Mucosa of rectum (tissue), 2 donors: ENCODE data around the gene NAALADL2.
A peak's percentile ranks its signal among the peaks of the same experiment; 100 is the strongest.

ENCODE experiments used
- H3K27ac ChIP-seq, 2 donors: one replicate each; pipeline ENCODE4 v1.7.0; 2013; ENCODE audit warnings: inconsistent platforms in 2 of 2, low read depth in 2 of 2, low read length in 2 of 2
- H3K27me3 ChIP-seq, 2 donors: one replicate each; pipeline ENCODE4 v1.7.0; 2013; ENCODE audit warnings: low read length in 2 of 2; ENCODE audit not compliant: control insufficient read depth in 2 of 2, insufficient read depth in 2 of 2
- H3K36me3 ChIP-seq, 2 donors: one replicate each; pipeline ENCODE4 v1.7.0; 2013; ENCODE audit warnings: low read length in 2 of 2; ENCODE audit not compliant: control insufficient read depth in 2 of 2, insufficient read depth in 2 of 2
- H3K4me1 ChIP-seq, 2 donors: one replicate each; pipeline ENCODE4 v1.7.0; 2013; ENCODE audit warnings: low read length in 2 of 2, mild to moderate bottlenecking in 1 of 2; ENCODE audit not compliant: control insufficient read depth in 2 of 2, insufficient read depth in 2 of 2
- H3K4me3 ChIP-seq, 2 donors: one replicate each; pipeline ENCODE4 v1.7.0; 2013; ENCODE audit warnings: low read length in 2 of 2
- H3K9ac ChIP-seq, 2 donors: one replicate each; pipeline ENCODE4 v1.7.0; 2013; ENCODE audit warnings: low read length in 2 of 2, low read depth in 1 of 2, mild to moderate bottlenecking in 1 of 2
- H3K9me3 ChIP-seq, 2 donors: one replicate each; pipeline ENCODE4 v1.7.0; 2013; ENCODE audit warnings: low read length in 2 of 2; ENCODE audit not compliant: control insufficient read depth in 2 of 2
- donor health status: healthy.
- donor health status: Normal muscosa, but diverticular disease.

Gene NAALADL2

GRCh38 chr3:174854987-174855386, 4.1 kb upstream of the NAALADL2 start:
- Histone ChIP-seq H3K9ac (no peak overlapping the region), H3K9me3 (no peaks in the 10 kb centered on the region), H3K27ac (no peak overlapping the region), H3K27me3 (no peaks in the 10 kb centered on the region), H3K36me3 (no peaks in the 10 kb centered on the region), H3K4me3 (no peak overlapping the region), H3K4me1 (peaks cover 0 to 7% of the 10 kb centered on the region in 2 donors)

- H3K4me1 ChIP-seq: peaks cover 0 to 14% of the 10 kb centered on the region in 2 donors
- no peaks in the 10 kb centered on the region for H3K9me3 ChIP-seq
- no peaks in the 10 kb centered on the region for H3K36me3 ChIP-seq
- no peak overlapping the region for H3K4me3 ChIP-seq
- H3K27me3 ChIP-seq: no peaks in the 10 kb centered on the region
- H3K27ac ChIP-seq: no peak overlapping the region
- H3K9ac ChIP-seq: no peak overlapping the region
Observed at GRCh38 chr3:174857301-174857700, 1.8 kb upstream of the NAALADL2 start.

- Histone ChIP-seq H3K4me1 (peaks cover 0 to 20% of the 10 kb centered on the region in 2 donors), H3K27me3 (no peaks in the 10 kb centered on the region), H3K9ac (peak overlapping the region in 1 of 2 donors; percentile 17), H3K9me3 (no peaks in the 10 kb centered on the region), H3K27ac (no peak overlapping the region), H3K36me3 (no peaks in the 10 kb centered on the region), H3K4me3 (no peak overlapping the region)
Observed at GRCh38 chr3:174858353-174858752, 781 bp upstream of the NAALADL2 start.

- Histone ChIP-seq H3K9ac (peak overlapping the region; percentile 18 to 52), H3K9me3 (no peaks in the 10 kb centered on the region), H3K36me3 (no peaks in the 10 kb centered on the region), H3K4me1 (peaks cover 0 to 20% of the 10 kb centered on the region in 2 donors), H3K27me3 (no peaks in the 10 kb centered on the region), H3K27ac (peak overlapping the region; percentile 63 to 69), H3K4me3 (peak overlapping the region; percentile 45 to 68)
Observed at GRCh38 chr3:174859756-174860155, 622 bp downstream of the NAALADL2 start.

- H3K27me3 ChIP-seq: no peaks in the 10 kb centered on the region
- no peaks in the 10 kb centered on the region for H3K36me3 ChIP-seq
- no peak overlapping the region for H3K9ac ChIP-seq
- no peak overlapping the region for H3K27ac ChIP-seq
- H3K4me3 ChIP-seq: no peak overlapping the region
- H3K9me3 ChIP-seq: no peaks in the 10 kb centered on the region
- H3K4me1 ChIP-seq: peaks cover 0 to 21% of the 10 kb centered on the region in 2 donors
Observed at GRCh38 chr3:174862101-174862500, 3.0 kb downstream of the NAALADL2 start.

- H3K27ac ChIP-seq: no peak overlapping the region
- no peaks in the 10 kb centered on the region for H3K27me3 ChIP-seq
- no peaks in the 10 kb centered on the region for H3K9me3 ChIP-seq
- no peak overlapping the region for H3K4me3 ChIP-seq
- no peaks in the 10 kb centered on the region for H3K36me3 ChIP-seq
- H3K9ac ChIP-seq: no peak overlapping the region
- H3K4me1 ChIP-seq: peaks cover 0 to 23% of the 10 kb centered on the region in 2 donors
Observed at GRCh38 chr3:174862666-174863065, 3.5 kb downstream of the NAALADL2 start.

GRCh38 chr3:174863488-174863887, 4.4 kb downstream of the NAALADL2 start:
- H3K4me1 ChIP-seq: peaks cover 0 to 20% of the 10 kb centered on the region in 2 donors
- H3K4me3 ChIP-seq: no peak overlapping the region
- no peaks in the 10 kb centered on the region for H3K9me3 ChIP-seq
- H3K27me3 ChIP-seq: no peaks in the 10 kb centered on the region
- no peak overlapping the region for H3K9ac ChIP-seq
- H3K27ac ChIP-seq: no peak overlapping the region
- no peaks in the 10 kb centered on the region for H3K36me3 ChIP-seq

GRCh38 chr3:174869448-174869847, 10.3 kb downstream of the NAALADL2 start:
- Histone ChIP-seq H3K4me1 (peaks cover 0 to 3% of the 10 kb centered on the region in 2 donors), H3K9me3 (no peaks in the 10 kb centered on the region), H3K9ac (no peak overlapping the region), H3K4me3 (no peak overlapping the region), H3K27me3 (no peaks in the 10 kb centered on the region), H3K36me3 (no peaks in the 10 kb centered on the region), H3K27ac (no peak overlapping the region)

- Histone ChIP-seq H3K27me3 (no peaks in the 10 kb centered on the region), H3K4me3 (no peak overlapping the region), H3K9me3 (no peaks in the 10 kb centered on the region), H3K36me3 (no peaks in the 10 kb centered on the region), H3K9ac (no peak overlapping the region), H3K4me1 (no peaks in the 10 kb centered on the region), H3K27ac (no peak overlapping the region)
Observed at GRCh38 chr3:174873832-174874657, 14.9 kb downstream of the NAALADL2 start.

GRCh38 chr3:174882789-174883188, 23.7 kb downstream of the NAALADL2 start:
- Histone ChIP-seq H3K36me3 (no peaks in the 10 kb centered on the region), H3K4me1 (no peaks in the 10 kb centered on the region), H3K27me3 (no peaks in the 10 kb centered on the region)

More at GRCh38 chr3:174882789-174883188, 23.7 kb downstream of the NAALADL2 start:
- no peak overlapping the region for H3K27ac ChIP-seq
- no peak overlapping the region for H3K9ac ChIP-seq
- H3K4me3 ChIP-seq: no peak overlapping the region
- H3K9me3 ChIP-seq: no peaks in the 10 kb centered on the region
